Heart right ventricle (tissue), 16 donors: ENCODE results near the gene PARD6G. TPM values are rescaled to one million over a fixed set of nuclear protein-coding genes. Genes with fewer than 3 reads are reported as not detected.

Experiments used
- ATAC-seq, 8 donors: fragments of 200-7000 bp; cut with Tn5 transposase; one replicate each; pipeline ENCODE4 v1.9.1; 2020; ENCODE audit warnings: mild to moderate bottlenecking in 8 of 8, moderate library complexity in 8 of 8, moderate number of reproducible peaks in 1 of 8
- DNase-seq, 2 donors: peaks; one replicate each; pipeline ENCODE4 v3.0.0-alpha.2; 2020
- H3K27ac ChIP-seq, 10 donors: fragments of 200-600 bp; sonication (generic) in 2 of 10; one replicate each; pipeline versions ENCODE4 v1.5.0 to v1.8.0; 2020 to 2022; ENCODE audit warnings: mild to moderate bottlenecking in 3 of 10
- H3K27me3 ChIP-seq, 7 donors: fragments of 200-600 bp; one replicate each; pipeline ENCODE4 v1.8.0; 2021 to 2022; ENCODE audit warnings: mild to moderate bottlenecking in 2 of 7
- H3K36me3 ChIP-seq, 9 donors: fragments of 200-600 bp; sonication (generic) in 1 of 9; one replicate each; pipeline versions ENCODE4 v1.5.0 to v1.8.0; 2020 to 2022; ENCODE audit warnings: mild to moderate bottlenecking in 2 of 9
- H3K4me1 ChIP-seq, 9 donors: fragments of 200-600 bp; sonication (generic) in 1 of 9; one replicate each; pipeline versions ENCODE4 v1.5.0 to v1.8.0; 2020 to 2022; ENCODE audit warnings: mild to moderate bottlenecking in 4 of 9
- H3K4me3 ChIP-seq, 10 donors: fragments of 200-600 bp; sonication (generic) in 2 of 10; one replicate each; pipeline versions ENCODE4 v1.5.0 to v1.8.0; 2020 to 2022; ENCODE audit warnings: mild to moderate bottlenecking in 7 of 10, moderate library complexity in 2 of 10
- H3K9me3 ChIP-seq, 11 donors: fragments of 200-600 bp in 10 of 11; sonication (generic) in 2 of 11; one replicate each; pipeline versions ENCODE4 v1.5.0 to v1.8.0; 2013 to 2022; ENCODE audit warnings: mild to moderate bottlenecking in 2 of 11, control low read depth in 1 of 11, moderate library complexity in 1 of 11
- CTCF ChIP-seq, 9 donors: fragments of 200-600 bp; sonication (generic) in 2 of 9; IDR thresholded peaks; one replicate each; pipeline versions ENCODE4 v1.5.0 to v1.8.0; 2021 to 2022; ENCODE audit warnings: antibody characterized with exemption in 9 of 9, mild to moderate bottlenecking in 5 of 9, moderate library complexity in 1 of 9
- WGBS, 2 donors: extraction: QIAGEN DNeasy Blood & Tissue Kit; methylation state at CpG; one replicate each; pipeline ENCODE4 v1.1.7; 2013; ENCODE audit warnings: inconsistent platforms in 1 of 2; 5-methylcytosine and 5-hydroxymethylcytosine counted together
- intact Hi-C, 10 donors: fragments of 100-400 bp; cut with DNase I; formaldehyde crosslinking; loops; one replicate each; pipeline versions ENCODE4 v1.11.1 to v1.14.2; 2022
- polyA plus RNA-seq, 2 donors: library from polyadenylated mRNA; stranded (reverse); fragments of 200-250 nt; gene quantifications; one replicate each; pipeline ENCODE4 v1.2.3, GENCODE V29; 2013
- total RNA-seq, 10 donors: library from RNA; stranded (reverse); fragmentation: NEBNext Ultra II Directional in 3 of 10; extraction: Animal tissue kit (Norgen Biotek cat#: 25700) in 3 of 10; gene quantifications; one replicate each; pipeline versions ENCODE4 v1.2.1 to v1.2.4, GENCODE V29; 2021 to 2023
- donor health status: Arrhythmogenic right ventricular cardiomyopathy.
- donor health status: ischemic (EF 13 %, LVEDD 7.1; RV severe dilation, severe dysfunction).
- donor health status: healthy with polysubstance abuse.
- donor health status: DM: no; HTN: yes; CAD: no.
- donor health status: DM: no; HTN: no; CAD: no.
- donor health status: ischemic (EF 25% LVEDD 6.9; RV normal size, moderate dysfunction).
- donor health status: ischemic (EF 25% LVEDD 5.7; RV mildly dilated, moderate dysfunction).
- donor health status: healthy.
- donor health status: DM: yes; HTN: yes; CAD: no.
- donor health status: Ischemic cardiomyopathy.
- donor health status: ischemic (EF 35%, LVEDD 5.7; RV mildly dilated, moderate dysfunction).
- donor health status: nonischemic (EF 11% LVEDD 7.7; RV severe dilation, severe dysfunction).
- donor health status: DM: yes; HTN: yes; CAD: no.
- donor health status: PGD.
- donor health status: ischemic (EF 29% LVEDD 5.4; RV normal size, mild dysfunction).
- donor health status: nonischemic (EF 23%, LVEDD 6.1; RV moderate dilation, normal function).

The PARD6G gene
- total and polyA plus RNA-seq, 12 donors = 0.77 to 3.8 (median 2.6) TPM

GRCh38 chr18:80233201-80233835 is 14.0 kb downstream of the PARD6G start:
- intact Hi-C loops = no loop called here
- Histone ChIP-seq H3K4me3 (no peak overlapping the region), H3K36me3 (no peaks in the 10 kb centered on the region), H3K27ac (no peak overlapping the region), H3K4me1 (peaks cover 0 to 5% (median 0%) of the 10 kb centered on the region in 9 donors), H3K27me3 (no peaks in the 10 kb centered on the region), H3K9me3 (peaks cover 0 to 8% (median 0%) of the 10 kb centered on the region in 11 donors)
- DNase-seq (no peak), ATAC-seq (no peak)
- 89 to 93% methylated on average over 7 of the region's 7 CpGs for WGBS, 2 donors
- no peak for TF ChIP-seq CTCF (IDR thresholded peaks at IDR 0.05)

GRCh38 chr18:80232710-80233109 is 14.6 kb downstream of the PARD6G start:
- no peak overlapping the region for H3K4me3 ChIP-seq
- ATAC-seq (no peak), DNase-seq (no peak)
- no peaks in the 10 kb centered on the region for H3K36me3 ChIP-seq
- TF ChIP-seq CTCF (IDR thresholded peaks at IDR 0.05) = no peak
- H3K27me3 ChIP-seq = no peaks in the 10 kb centered on the region
- H3K4me1 ChIP-seq = peaks cover 0 to 5% (median 0%) of the 10 kb centered on the region in 9 donors
- H3K27ac ChIP-seq = no peak overlapping the region
- WGBS, 2 donors = 89 to 94% methylated on average over 4 of the region's 4 CpGs
- intact Hi-C loops = no loop called here
- peaks cover 0 to 8% (median 0%) of the 10 kb centered on the region in 11 donors for H3K9me3 ChIP-seq

GRCh38 chr18:80232030-80232429 is 15.3 kb downstream of the PARD6G start:
- Histone ChIP-seq H3K27ac (no peak overlapping the region), H3K27me3 (no peaks in the 10 kb centered on the region), H3K36me3 (no peaks in the 10 kb centered on the region), H3K4me1 (peaks cover 0 to 5% (median 0%) of the 10 kb centered on the region in 9 donors), H3K9me3 (peaks cover 0 to 4% (median 0%) of the 10 kb centered on the region in 11 donors), H3K4me3 (no peak overlapping the region)
- no peak for TF ChIP-seq CTCF (IDR thresholded peaks at IDR 0.05)
- WGBS, 2 donors = 90 to 91% methylated on average over 5 of the region's 5 CpGs
- no peak for DNase-seq
- ATAC-seq = no peak
- intact Hi-C loops = no loop called here

- Histone ChIP-seq H3K27ac (no peak overlapping the region), H3K27me3 (no peaks in the 10 kb centered on the region), H3K4me1 (peaks cover 0 to 5% (median 0%) of the 10 kb centered on the region in 9 donors), H3K9me3 (no peaks in the 10 kb centered on the region), H3K36me3 (no peaks in the 10 kb centered on the region), H3K4me3 (no peak overlapping the region)
- DNase-seq = no peak
- no peak for ATAC-seq
- intact Hi-C loops = no loop called here
- 88 to 95% methylated on average over 7 of the region's 7 CpGs for WGBS, 2 donors
- no peak for TF ChIP-seq CTCF (IDR thresholded peaks at IDR 0.05)
Observed at GRCh38 chr18:80231616-80232015, 15.7 kb downstream of the PARD6G start.
